Measurements from ENCODE around the gene IBA57. TPM values are rescaled to one million over a fixed set of nuclear protein-coding genes. Genes with fewer than 3 reads are reported as not detected.

IBA57 gene
- 7.9 and 8.3 TPM in 2 replicates for total RNA-seq

- intact Hi-C loops (cut with micrococcal nuclease), result loop anchor here (1.0 to 5.0 kb wide), 12 partner anchors 9 to 428 kb away; partner anchors contain the start of genes ARF1, C1orf35, GUK1 and JMJD4
Observed at GRCh38 chr1:228165372-228166169, at the start of gene IBA57. Gene IBA57 (plus strand): TSS chr1:228165804. CDS start chr1:228165817, 13 bp downstream.

DNA sequence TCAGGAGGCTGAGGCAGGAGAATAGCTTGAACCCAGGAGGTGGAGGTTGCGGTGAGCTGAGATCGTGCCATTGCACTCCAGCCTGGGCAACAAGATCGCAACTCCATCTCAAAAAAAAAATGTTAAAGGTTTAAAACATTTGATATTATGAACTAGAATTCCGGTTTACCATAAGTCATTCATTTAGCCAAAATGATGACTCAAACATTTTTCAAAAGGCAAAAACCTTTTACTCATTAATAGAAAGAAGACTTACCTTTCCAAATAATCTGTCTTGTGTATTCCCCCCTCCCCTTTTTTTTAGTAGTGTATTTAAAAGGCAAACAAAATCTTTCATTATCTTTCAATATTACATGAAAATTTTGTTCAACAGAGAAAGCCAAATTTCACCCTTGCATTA, 48.3 kb upstream of the IBA57 start:
- intact Hi-C loops (cut with micrococcal nuclease), result no loop called here

DNA sequence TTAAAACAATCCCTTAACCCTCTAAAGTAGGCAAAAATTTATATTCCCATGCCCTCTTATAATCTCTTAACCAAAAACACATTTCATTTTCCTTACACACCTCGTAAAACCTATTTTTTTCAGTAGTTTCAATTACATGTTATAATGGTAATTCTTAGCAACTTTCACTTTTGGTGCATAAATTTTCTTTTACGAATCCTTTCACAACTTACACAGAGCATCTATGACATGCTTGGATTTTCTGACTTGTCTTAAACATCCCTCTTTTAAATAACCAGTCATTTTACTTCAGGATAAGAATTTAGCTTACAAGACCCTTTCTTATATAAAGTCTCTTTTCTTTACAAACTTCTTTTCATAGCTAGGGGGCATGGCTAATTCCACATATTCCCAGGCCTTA, 47.6 kb upstream of the IBA57 start:
- intact Hi-C loops (cut with micrococcal nuclease), result no loop called here

DNA sequence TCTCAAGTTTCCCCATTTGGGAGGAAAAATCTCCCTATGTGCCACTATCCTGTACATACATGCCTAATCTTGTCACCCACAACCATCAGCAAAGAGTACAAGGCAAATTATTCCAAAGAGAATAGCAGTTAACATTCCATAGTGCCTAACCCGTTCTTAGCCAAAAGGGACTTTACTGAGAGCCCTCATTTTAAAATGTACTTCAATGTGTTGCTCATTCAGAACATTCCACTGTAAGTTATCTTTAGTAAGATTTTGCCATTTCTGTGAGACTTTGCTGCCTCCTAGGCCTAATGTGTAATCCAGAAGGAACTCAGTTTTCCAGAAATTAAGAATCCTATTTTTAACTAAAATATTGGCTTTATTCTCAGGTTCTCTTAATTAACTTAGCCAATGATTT, 45.3 kb upstream of the IBA57 start:
- intact Hi-C loops (cut with micrococcal nuclease), result no loop called here

- intact Hi-C loops (cut with micrococcal nuclease), result no loop called here
Observed at GRCh38 chr1:228120857-228121489, 44.6 kb upstream of the IBA57 start.

DNA sequence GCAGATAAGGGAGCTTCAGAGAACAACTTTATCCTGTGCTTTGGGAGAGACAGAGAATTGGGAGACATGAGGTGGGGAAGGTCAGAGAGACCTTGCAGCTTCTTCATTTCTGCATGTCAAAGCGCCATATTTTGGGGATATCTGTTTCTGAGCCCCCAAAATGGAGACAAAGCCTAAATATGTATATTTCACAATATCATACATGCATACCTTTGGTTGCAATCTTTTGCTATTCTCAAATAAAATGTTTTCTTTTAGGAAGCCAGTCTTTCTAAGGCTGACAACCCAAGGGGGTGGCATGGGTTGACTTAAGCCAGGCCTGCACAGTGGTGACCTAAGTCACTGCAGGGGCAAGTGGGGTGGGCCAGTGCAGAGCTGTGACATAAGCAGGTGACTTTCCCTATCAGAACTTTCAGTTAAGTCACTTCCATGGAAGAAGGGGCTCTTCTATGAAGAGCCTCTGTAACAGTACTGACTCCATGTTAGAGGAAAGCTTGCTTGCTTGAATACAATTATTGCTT, 42.6 kb upstream of the IBA57 start:
- intact Hi-C loops (cut with micrococcal nuclease), result no loop called here

GRCh38 chr1:228123505-228123904, 42.1 kb upstream of the IBA57 start:
- intact Hi-C loops (cut with micrococcal nuclease), result no loop called here

DNA sequence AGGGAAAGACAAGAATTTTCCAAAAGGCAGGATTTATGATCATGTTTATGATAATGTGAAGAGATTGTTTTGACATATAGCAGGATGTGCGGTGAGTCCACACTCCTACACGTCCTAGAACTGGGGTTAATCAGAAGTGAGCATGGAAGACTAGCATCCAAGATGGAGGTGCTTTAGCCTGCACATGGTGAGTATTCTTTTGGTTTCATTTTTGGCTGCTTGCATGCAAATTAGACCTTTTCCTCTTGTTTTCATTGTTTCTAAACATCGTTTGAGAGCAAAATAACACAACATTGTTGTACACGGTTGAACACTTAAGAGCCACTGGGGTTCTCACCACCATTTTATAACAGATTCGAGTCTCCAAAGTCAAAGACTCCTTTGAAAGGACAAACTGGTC, 40.4 kb upstream of the IBA57 start:
- intact Hi-C loops (cut with micrococcal nuclease), result no loop called here

DNA sequence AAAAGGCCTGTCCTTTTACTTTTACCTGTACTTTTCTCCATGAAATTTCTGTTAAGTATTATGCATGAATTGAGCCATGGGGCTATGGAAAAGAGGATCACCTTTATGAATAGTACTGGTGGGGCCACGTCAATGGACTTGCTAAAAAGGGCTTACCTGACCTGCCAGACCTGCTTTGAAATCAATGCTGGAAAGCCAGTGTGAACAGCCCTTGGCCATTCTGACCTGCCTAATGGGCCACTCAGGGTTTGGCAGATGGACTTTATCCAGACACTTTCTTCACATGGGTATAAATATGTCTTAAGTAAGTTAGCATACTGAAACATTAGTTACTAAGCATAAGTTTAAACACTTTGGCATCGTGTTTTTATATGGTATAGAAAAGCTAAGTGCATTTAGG, 33.8 kb upstream of the IBA57 start:
- intact Hi-C loops (cut with micrococcal nuclease), result loop anchor here (2.0 to 10.0 kb wide), 2 partner anchors 383 to 647 kb away; no protein-coding TSS in a partner anchor

DNA sequence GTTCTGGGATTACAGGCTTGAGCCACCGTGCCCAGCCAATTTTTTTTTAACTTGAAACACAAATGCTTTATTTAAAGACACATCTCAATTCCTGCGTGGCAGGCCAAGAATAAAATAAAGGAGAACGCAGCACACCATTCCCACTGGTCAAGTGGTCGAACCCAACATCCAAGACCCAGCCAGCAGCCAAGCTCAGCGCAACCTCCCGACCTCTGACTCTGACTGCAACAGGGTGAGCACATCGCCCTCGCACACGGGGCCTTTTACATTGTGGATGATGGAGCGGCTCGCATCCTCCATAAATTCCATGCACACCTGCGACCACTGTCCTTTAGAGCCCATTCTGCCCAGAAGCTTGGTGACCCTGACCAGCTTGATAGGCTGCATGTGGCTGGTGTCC, 31.0 kb upstream of the IBA57 start:
- intact Hi-C loops (cut with micrococcal nuclease), result loop anchor here (10.0 kb wide), 1 partner anchor 650 kb away; no protein-coding TSS in a partner anchor

GRCh38 chr1:228136901-228137300, 28.7 kb upstream of the IBA57 start:
- intact Hi-C loops (cut with micrococcal nuclease), result loop anchor here (10.0 kb wide), 1 partner anchor 652 kb away; no protein-coding TSS in a partner anchor

DNA sequence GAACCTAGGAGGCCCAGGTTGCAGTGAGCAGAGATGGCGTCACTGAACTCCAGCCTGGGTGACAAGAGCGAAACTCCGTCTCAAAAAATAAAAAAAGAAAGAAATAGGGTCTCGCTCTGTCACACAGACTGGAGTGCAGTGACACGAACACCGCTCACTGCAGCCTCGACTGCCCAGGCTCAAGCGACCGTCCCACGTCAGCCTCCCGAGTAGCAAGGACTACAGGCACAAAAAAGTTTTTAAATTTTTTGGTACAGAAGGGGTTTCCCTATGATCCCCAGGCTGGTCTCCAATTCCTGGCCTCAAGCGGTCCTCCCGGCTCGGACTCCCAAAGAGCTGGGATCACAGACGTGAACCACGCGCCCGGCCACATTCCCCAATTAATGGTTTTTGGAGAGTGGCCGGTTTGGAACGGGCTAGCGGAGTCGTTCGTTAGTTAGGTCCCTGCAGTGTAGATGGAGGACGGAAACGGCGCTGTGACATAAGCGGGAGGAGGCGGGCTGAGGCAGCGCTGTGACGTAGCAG, 26.1 kb upstream of the IBA57 start:
- intact Hi-C loops (cut with micrococcal nuclease), result loop anchor here (2.0 to 10.0 kb wide), 2 partner anchors 325 to 655 kb away; no protein-coding TSS in a partner anchor

DNA sequence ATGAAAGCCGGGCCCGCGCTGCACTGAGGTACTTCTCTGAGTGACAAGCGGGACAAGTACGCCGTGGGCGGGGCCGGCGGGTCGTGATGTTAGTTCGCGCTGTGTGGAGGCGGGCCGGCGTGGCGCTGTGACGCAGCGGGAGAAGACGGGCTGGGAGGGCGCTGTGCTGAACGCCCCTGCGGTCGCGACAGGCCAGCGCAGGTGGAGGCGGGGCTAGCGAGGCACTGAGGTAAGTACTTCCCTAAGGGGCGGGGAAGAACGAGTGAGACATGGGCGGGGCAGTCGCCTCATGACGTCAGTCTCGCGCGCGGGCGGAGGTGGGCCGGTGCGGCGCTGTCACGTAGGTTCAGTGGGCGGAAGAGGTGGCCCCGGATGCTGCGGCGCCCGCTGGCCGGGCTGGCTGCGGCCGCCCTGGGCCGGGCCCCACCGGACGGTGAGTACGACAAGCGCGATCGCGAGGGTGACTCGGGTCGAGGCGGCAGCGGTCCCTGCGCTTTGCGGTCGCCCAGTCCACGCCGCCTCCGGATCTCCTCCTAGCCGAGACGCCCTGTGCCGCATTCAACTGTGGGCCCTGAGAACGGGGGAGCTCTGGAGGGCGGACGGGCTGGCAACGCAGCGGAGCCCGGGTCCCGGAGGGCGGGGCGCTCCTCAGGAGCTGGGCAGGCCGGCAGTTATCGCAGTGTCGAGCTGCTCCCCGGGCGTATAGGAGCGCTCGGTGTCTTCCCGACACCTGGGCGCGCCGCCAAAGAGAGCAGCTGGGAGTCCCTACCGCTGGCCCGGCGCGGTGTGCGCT, 25.5 kb upstream of the IBA57 start, which contains the start of gene GUK1:
Gene GUK1, plus strand, starts transcription at position 349 of the 793 bp plus-strand sequence. Its CDS starts 24 bp downstream, at position 373.
- intact Hi-C loops (cut with micrococcal nuclease), result loop anchor here (1.0 to 10.0 kb wide), 11 partner anchors 25 to 655 kb away; partner anchors contain the start of genes ARF1, C1orf35, IBA57 and MRPL55

GRCh38 chr1:228140724-228141225, 24.8 kb upstream of the IBA57 start:
- intact Hi-C loops (cut with micrococcal nuclease), result loop anchor here (1.0 kb wide), 9 partner anchors 25 to 352 kb away; partner anchors contain the start of genes ARF1, C1orf35, IBA57 and MRPL55

GRCh38 chr1:228141226-228142044, 24.2 kb upstream of the IBA57 start:
- intact Hi-C loops (cut with micrococcal nuclease), result no loop called here

DNA sequence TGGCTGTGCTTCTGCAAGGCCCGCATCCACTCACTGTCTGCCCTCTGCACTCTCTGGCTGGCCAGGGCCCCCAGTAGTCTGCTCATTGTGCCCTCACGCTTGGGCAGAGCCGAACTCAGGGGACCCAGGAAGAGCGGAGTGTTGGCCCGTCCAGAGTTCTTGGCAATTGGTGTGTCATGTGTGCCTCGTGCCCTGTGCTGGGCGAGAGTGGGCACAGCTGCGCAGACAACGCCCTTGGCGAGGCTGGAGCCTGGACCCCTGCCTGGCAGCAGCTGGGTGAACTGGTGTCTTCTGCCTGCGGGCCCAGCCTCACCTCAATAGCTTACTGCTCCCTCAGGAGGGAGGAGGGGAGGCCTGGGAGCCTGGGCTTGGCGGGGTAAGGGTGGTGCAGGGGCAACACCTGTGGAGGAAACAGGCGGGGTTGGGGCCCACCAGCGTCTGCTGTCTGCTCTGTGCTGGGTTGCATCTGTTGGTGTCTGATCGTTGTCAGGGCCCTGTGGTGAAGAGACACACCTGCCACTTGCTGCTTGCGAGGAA, 23.4 kb upstream of the IBA57 start:
- intact Hi-C loops (cut with micrococcal nuclease), result no loop called here

DNA sequence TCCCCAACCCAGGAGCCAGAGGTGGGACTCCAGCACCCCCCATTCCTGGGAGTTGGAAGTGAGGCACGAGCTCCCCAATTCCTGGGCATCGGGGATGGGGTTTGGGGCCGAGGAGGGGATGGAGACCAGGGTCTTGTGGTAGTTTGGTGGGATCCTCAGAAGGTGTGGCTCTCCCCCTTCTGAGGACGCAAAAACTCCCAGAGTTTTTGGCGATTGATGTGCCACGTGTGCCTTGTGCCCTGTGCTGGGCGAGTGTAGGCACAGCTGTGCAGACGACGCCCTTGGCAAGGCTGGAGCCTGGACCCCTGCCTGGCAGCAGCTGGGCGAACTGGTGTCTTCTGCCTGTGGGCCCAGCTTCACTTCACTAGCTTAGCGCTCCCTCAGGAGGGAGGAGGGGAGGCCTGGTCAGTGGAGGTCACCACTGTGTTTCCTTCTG, 22.9 kb upstream of the IBA57 start:
- intact Hi-C loops (cut with micrococcal nuclease), result no loop called here

DNA sequence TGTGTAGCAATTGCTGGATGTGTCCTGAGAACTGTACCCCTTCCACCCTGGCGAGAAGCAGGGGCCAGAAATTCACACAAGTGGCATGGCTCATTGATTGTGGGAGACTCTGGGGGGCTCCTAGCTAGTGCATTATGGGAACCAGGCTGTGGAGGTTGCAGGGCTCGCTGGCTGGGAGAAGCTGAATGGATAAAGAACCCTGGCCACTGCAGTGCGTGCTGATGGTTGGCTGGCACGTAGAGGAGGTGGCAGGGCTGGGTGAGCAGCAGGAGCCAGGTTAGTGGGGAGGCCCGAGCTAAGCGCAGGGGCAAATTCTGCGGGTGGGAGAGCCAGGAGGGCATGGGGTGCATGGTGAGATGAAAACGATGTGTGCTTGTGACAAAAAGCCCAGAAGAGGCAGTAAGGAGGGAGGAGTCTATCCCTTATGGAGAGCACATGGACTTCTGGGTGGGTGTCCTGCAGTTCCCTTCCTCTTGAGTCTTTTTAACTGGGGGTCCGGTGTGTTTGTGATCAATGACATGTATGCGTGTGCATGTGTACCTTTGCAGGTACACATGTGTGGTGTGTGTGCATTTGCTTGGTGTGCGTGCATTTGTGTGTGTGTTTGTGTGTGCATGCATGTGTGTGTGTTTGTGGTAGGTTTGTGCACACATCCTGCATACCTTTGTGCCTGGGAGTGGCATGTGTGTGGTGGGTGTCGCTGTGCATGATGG, 22.0 kb upstream of the IBA57 start:
- intact Hi-C loops (cut with micrococcal nuclease), result no loop called here

Measured in T-helper 2 cell treated with Interferon-gamma antibody and Interleukin-4, amounts not matched to agents 100 ng/mL and 5 ng/mL, for 36 hours (primary cell).